Measurements from ENCODE around the gene TMED6.
"Not testable (repeated sequence)": the region's sequence is repeated elsewhere in the genome, so short reads cannot be mapped to it uniquely, and the experiment has no call there.

Gene TMED6

GRCh38 chr16:69296771-69297170 lies 54.8 kb downstream of the TMED6 start:
- DNase-seq = not testable (repeated sequence)

DNA sequence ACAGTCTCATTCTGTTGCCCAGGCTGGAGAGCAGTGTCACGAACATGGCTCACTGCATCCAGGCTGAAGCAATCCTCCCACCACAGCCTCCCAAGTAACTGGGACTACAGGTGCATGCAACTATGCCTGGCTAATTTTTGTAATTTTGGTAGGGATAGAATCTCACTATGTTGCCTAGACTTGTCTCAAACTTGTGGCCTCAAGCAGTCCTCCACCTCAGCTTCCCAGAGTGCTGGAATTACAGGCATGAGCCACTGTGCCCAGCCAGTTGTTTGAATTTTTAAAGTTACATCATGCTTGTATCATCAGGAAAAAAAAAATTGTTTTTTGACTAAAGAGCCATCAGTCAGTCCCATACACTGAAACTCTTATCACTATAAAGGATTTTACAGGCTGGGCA lies 57.5 kb downstream of the TMED6 start:
- no peak for DNase-seq

GRCh38 chr16:69293401-69293800 lies 58.2 kb downstream of the TMED6 start:
- no peak for DNase-seq
